Mesenchymal stem cell (in vitro differentiated cells and primary cell): ENCODE results near the gene PEX10.

ENCODE experiments used
- DNase-seq: peaks from one replicate; pipeline ENCODE4 v3.0.0-alpha.2; 2013
- H2AFZ ChIP-seq: one replicate; pipeline ENCODE4 v1.6.1; 2013; ENCODE audit warnings: low read depth, mild to moderate bottlenecking, control low read depth, inconsistent platforms, low read length, moderate library complexity
- H2AK5ac ChIP-seq: 2 replicates; pipeline ENCODE4 v1.6.1; 2013; ENCODE audit warnings: low read length, moderate library complexity, mild to moderate bottlenecking, inconsistent platforms; ENCODE audit not compliant: severe bottlenecking
- H2BK120ac ChIP-seq: one replicate; pipeline ENCODE4 v1.6.1; 2013; ENCODE audit warnings: low read depth, mild to moderate bottlenecking, inconsistent platforms, low read length, moderate library complexity
- H2BK12ac ChIP-seq, 2 experiments: one replicate each; pipeline ENCODE4 v1.6.1; 2013; ENCODE audit warnings: inconsistent platforms in 2 of 2, low read length in 2 of 2, mild to moderate bottlenecking in 2 of 2, moderate library complexity in 2 of 2, control low read depth in 1 of 2
- H2BK15ac ChIP-seq: one replicate; pipeline ENCODE4 v1.6.1; 2013; ENCODE audit warnings: mild to moderate bottlenecking, low read depth, inconsistent platforms; ENCODE audit not compliant: poor library complexity, severe bottlenecking
- H2BK5ac ChIP-seq: 2 replicates; pipeline ENCODE4 v1.6.1; 2013; ENCODE audit warnings: low read depth, mild to moderate bottlenecking, low read length, control low read depth, inconsistent platforms; ENCODE audit not compliant: poor library complexity, severe bottlenecking
- H3K14ac ChIP-seq, 2 experiments: one replicate each; pipeline ENCODE4 v1.6.1; 2013; ENCODE audit warnings: inconsistent platforms in 2 of 2, low read length in 2 of 2, control low read depth in 1 of 2, mild to moderate bottlenecking in 1 of 2, moderate library complexity in 1 of 2
- H3K18ac ChIP-seq, 2 experiments: one replicate each; pipeline ENCODE4 v1.6.1; 2013; ENCODE audit warnings: inconsistent platforms in 2 of 2, low read length in 2 of 2, control low read depth in 1 of 2, low read depth in 1 of 2, mild to moderate bottlenecking in 1 of 2
- H3K23ac ChIP-seq, 2 experiments: one replicate each; pipeline ENCODE4 v1.6.1; 2013; ENCODE audit warnings: inconsistent platforms in 2 of 2, low read length in 2 of 2, mild to moderate bottlenecking in 2 of 2, moderate library complexity in 2 of 2, control low read depth in 1 of 2
- H3K27ac ChIP-seq: 2 replicates; pipeline ENCODE4 v1.5.1; 2013; ENCODE audit warnings: mild to moderate bottlenecking, moderate library complexity, low read length, control low read depth, inconsistent platforms; ENCODE audit not compliant: poor library complexity, severe bottlenecking
- H3K27me3 ChIP-seq, 2 experiments: 2 replicates each; pipeline versions ENCODE4 v1.6.1 to v1.7.0; 2013; ENCODE audit warnings: low read length in 2 of 2, mild to moderate bottlenecking in 2 of 2, moderate library complexity in 2 of 2, control low read depth in 1 of 2, inconsistent platforms in 1 of 2; ENCODE audit not compliant: control insufficient read depth in 1 of 2, insufficient read depth in 1 of 2
- H3K36me3 ChIP-seq, 2 experiments: 2 replicates each; pipeline versions ENCODE4 v1.6.1 to v1.7.0; 2013; ENCODE audit warnings: low read length in 2 of 2, control low read depth in 1 of 2, inconsistent platforms in 1 of 2, low read depth in 1 of 2, mild to moderate bottlenecking in 1 of 2; ENCODE audit not compliant: insufficient read depth in 2 of 2, control insufficient read depth in 1 of 2
- H3K4ac ChIP-seq, 2 experiments: one replicate each; pipeline ENCODE4 v1.6.1; 2013; ENCODE audit warnings: inconsistent platforms in 2 of 2, low read length in 2 of 2, mild to moderate bottlenecking in 2 of 2, moderate library complexity in 2 of 2, control low read depth in 1 of 2, low read depth in 1 of 2
- H3K4me1 ChIP-seq: 2 replicates; pipeline ENCODE4 v1.6.1; 2013; ENCODE audit warnings: low read depth, low read length, control low read depth; ENCODE audit not compliant: control insufficient read depth, insufficient read depth
- H3K4me2 ChIP-seq: 2 replicates; pipeline ENCODE4 v1.6.1; 2013; ENCODE audit warnings: low read length, mild to moderate bottlenecking, inconsistent platforms; ENCODE audit not compliant: poor library complexity, severe bottlenecking
- H3K4me3 ChIP-seq, 2 experiments: 2 replicates each; pipeline versions ENCODE4 v1.5.1 to v1.7.0; 2013; ENCODE audit warnings: low read length in 2 of 2, mild to moderate bottlenecking in 2 of 2, control low read depth in 1 of 2, low read depth in 1 of 2; ENCODE audit not compliant: insufficient read depth in 1 of 2
- H3K79me1 ChIP-seq: replicated peaks from 2 replicates; pipeline ENCODE4 v1.6.1; 2013; ENCODE audit warnings: mild to moderate bottlenecking, control low read depth, low read length, inconsistent platforms; ENCODE audit not compliant: poor library complexity, severe bottlenecking
- H3K9ac ChIP-seq: 2 replicates; pipeline ENCODE4 v1.7.0; 2013; ENCODE audit warnings: mild to moderate bottlenecking, low read length, moderate library complexity
- H3K9me3 ChIP-seq: 2 replicates; pipeline ENCODE4 v1.7.0; 2013; ENCODE audit warnings: mild to moderate bottlenecking, low read length; ENCODE audit not compliant: control insufficient read depth
- H4K8ac ChIP-seq: one replicate; pipeline ENCODE4 v1.6.1; 2013; ENCODE audit warnings: inconsistent platforms, mild to moderate bottlenecking, low read length, moderate library complexity
- H4K91ac ChIP-seq: one replicate; pipeline ENCODE4 v1.6.1; 2013; ENCODE audit warnings: mild to moderate bottlenecking, low read length, inconsistent platforms
- WGBS: methylation state at CpG from one replicate; pipeline ENCODE4 v1.1.7; 2013; ENCODE audit warnings: mixed read lengths; 5-methylcytosine and 5-hydroxymethylcytosine counted together

PEX10 gene

DNA sequence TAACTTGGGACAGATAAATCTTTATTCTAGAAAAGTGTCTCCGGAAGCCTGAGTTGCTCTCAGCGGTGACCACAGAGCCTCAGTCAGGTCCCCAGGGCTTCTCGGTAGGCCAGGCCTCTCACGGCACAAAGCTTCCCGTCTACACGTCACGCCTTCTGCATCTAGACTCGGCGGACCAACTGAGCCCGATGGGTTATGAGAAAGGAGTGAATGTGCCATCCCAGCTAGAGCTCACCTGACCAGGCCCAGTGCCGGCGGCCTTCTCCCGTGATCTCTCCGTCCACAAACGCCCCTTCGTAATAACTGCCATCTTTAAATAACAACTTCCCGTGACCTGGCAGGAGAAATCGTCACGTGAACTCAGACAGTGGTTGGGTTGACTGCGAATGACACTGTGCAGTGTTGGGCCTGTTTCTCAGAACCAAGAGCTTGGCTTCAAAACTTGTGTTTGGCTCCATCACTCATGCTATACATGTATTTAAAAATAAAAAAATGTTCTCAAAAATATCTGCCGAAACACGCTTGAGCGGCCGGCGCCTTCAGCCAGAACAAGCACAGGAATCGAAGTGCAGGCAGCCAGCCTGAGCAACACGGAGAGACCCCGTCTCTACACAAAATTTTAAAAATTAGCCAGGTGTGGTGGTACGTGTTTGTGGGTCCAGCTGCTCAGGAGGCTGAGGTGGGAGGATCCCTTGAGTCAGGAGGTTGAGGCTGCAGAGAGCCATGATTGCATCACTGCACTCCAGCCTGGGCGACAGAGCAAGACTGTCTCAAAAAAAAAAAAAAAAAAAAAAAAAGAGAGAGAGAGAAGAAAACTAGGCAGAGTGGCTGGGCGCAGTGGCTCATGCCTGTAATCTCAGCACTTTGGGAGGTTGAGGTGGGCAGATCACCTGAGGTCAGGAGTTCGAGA, 24.1 kb downstream of the PEX10 start:
- no peak overlapping the region for H2BK12ac ChIP-seq
- WGBS = 97% methylated on average over 32 of the region's 32 CpGs
- H3K18ac ChIP-seq = no peak overlapping the region

GRCh38 chr1:2386636-2387611, 25.4 kb downstream of the PEX10 start:
- Histone ChIP-seq H2BK15ac (no peak overlapping the region), H3K23ac (no peak overlapping the region), H3K4ac (no peak overlapping the region), H2AFZ (no peak overlapping the region), H2BK12ac (no peak overlapping the region), H2BK120ac (no peak overlapping the region), H3K4me2 (no peak overlapping the region), H3K9me3 (no peaks in the 10 kb centered on the region), H4K8ac (no peak overlapping the region), H3K36me3 (peaks cover 17 to 40% of the 10 kb centered on the region in 2 experiments), H3K14ac (no peak overlapping the region), H3K79me1 (peaks cover 20% of the 10 kb centered on the region), H2AK5ac (no peak overlapping the region), H2BK5ac (no peak overlapping the region), H3K4me1 (peaks cover 10% of the 10 kb centered on the region), H3K4me3 (no peak overlapping the region), H3K27ac (no peak overlapping the region), H3K18ac (no peak overlapping the region), H3K9ac (no peak overlapping the region), H4K91ac (no peak overlapping the region), H3K27me3 (no peaks in the 10 kb centered on the region)
- 97% methylated on average over 30 of the region's 30 CpGs for WGBS
- DNase-seq = no peak

More for the DNA sequence above, 24.1 kb downstream of the PEX10 start:
- Histone ChIP-seq H4K8ac (no peak overlapping the region), H3K4me1 (peaks cover 15% of the 10 kb centered on the region), H2AFZ (no peak overlapping the region), H3K4me3 (no peak overlapping the region), H2BK120ac (no peak overlapping the region), H3K9ac (no peak overlapping the region), H3K36me3 (peaks cover 21 to 41% of the 10 kb centered on the region in 2 experiments), H3K23ac (no peak overlapping the region), H3K79me1 (peaks cover 18% of the 10 kb centered on the region), H3K9me3 (no peaks in the 10 kb centered on the region), H3K4ac (no peak overlapping the region), H3K4me2 (no peak overlapping the region), H2BK5ac (no peak overlapping the region), H2AK5ac (no peak overlapping the region), H2BK15ac (no peak overlapping the region), H3K14ac (no peak overlapping the region), H4K91ac (no peak overlapping the region), H3K27me3 (no peaks in the 10 kb centered on the region), H3K27ac (no peak overlapping the region)
- DNase-seq = no peak

DNA sequence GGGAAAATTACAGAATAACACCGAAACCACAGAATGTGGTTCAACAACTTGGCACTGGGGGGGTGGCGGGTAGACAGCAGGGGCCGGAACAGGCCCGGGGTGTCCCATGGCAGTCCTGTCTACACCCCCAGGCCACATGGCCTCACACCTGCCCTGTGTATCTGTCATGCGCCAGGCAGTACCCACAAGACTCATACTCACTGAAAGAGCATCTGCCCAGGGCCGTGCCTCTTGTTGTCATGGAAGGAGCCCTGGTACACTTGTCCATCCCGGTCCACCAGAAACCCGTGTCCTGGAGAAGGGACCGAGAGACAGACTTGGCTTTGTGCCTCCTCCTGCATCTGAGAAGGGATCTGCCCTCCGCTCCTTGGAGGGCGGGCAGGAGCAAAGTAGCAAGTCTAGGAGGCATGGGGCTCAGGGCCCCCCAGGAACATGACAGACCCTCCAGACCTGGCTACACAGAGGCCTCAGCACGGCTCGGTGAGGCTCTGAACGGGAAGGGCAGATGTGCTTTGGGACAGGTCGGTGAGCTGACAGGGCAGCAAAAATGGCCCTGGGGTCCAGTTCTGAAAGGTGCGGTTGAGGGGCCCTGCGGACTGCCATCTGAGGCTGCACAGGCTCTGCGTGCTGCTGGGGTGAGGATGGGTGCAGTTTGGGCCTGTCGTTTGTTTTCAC, 26.6 kb downstream of the PEX10 start:
- H2BK15ac ChIP-seq = no peak overlapping the region
- no peak for DNase-seq
- no peaks in the 10 kb centered on the region for H3K27me3 ChIP-seq
- WGBS = 94% methylated on average over 19 of the region's 19 CpGs
- H3K23ac ChIP-seq = no peak overlapping the region
- H3K18ac ChIP-seq = no peak overlapping the region
- peak overlapping the region; percentile 18 for H3K4me2 ChIP-seq
- no peak overlapping the region for H2BK5ac ChIP-seq
- H3K27ac ChIP-seq = no peak overlapping the region
- H3K9me3 ChIP-seq = no peaks in the 10 kb centered on the region
- H3K4me3 ChIP-seq = no peak overlapping the region
- H3K14ac ChIP-seq = no peak overlapping the region
- H2BK120ac ChIP-seq = no peak overlapping the region
- peaks cover 16% of the 10 kb centered on the region for H3K79me1 ChIP-seq
- no peak overlapping the region for H3K4ac ChIP-seq
- no peak overlapping the region for H2AK5ac ChIP-seq
- H2BK12ac ChIP-seq = no peak overlapping the region
- H2AFZ ChIP-seq = no peak overlapping the region
- H3K4me1 ChIP-seq = peaks cover 15% of the 10 kb centered on the region
- peaks cover 17 to 40% of the 10 kb centered on the region in 2 experiments for H3K36me3 ChIP-seq
- no peak overlapping the region for H4K91ac ChIP-seq
- H3K9ac ChIP-seq = no peak overlapping the region
- no peak overlapping the region for H4K8ac ChIP-seq
